HG03354 (cell line): Measurements from ENCODE around the gene TBXAS1.
A peak's percentile ranks its signal among the peaks of the same experiment; 100 is the strongest.
"Not testable (repeated sequence)": the region's sequence is repeated elsewhere in the genome, so short reads cannot be mapped to it uniquely, and the experiment has no call there.

Experiments
- ATAC-seq: cut with Tn5 transposase; IDR thresholded peaks from one replicate; pipeline ENCODE4 v1.9.1; 2021; ENCODE audit warnings: mild to moderate bottlenecking; ENCODE audit not compliant: unreplicated experiment, poor library complexity, severe bottlenecking

TBXAS1 gene

GRCh38 chr7:139884441-139884840 is 55.4 kb downstream of the TBXAS1 start:
- no peak for ATAC-seq

- no peak for ATAC-seq
These were observed 56.4 kb downstream of the TBXAS1 start for GRCh38 chr7:139885511-139885910.

GRCh38 chr7:139886206-139886605 is 57.1 kb downstream of the TBXAS1 start:
- ATAC-seq, result no peak

- ATAC-seq, result no peak
These were observed 57.8 kb downstream of the TBXAS1 start for GRCh38 chr7:139886899-139887298.

GRCh38 chr7:139887992-139888481 is 59.0 kb downstream of the TBXAS1 start:
- no peak for ATAC-seq

- ATAC-seq, result no peak
These were observed 60.3 kb downstream of the TBXAS1 start for GRCh38 chr7:139889186-139889871.

- no peak for ATAC-seq
These were observed 64.4 kb downstream of the TBXAS1 start for GRCh38 chr7:139893461-139893860.

GRCh38 chr7:139893999-139894398 is 64.9 kb downstream of the TBXAS1 start:
- ATAC-seq, result peak; percentile 59

- ATAC-seq, result no peak
These were observed 66.2 kb downstream of the TBXAS1 start for GRCh38 chr7:139895141-139895829.

GRCh38 chr7:139896288-139896687 is 67.2 kb downstream of the TBXAS1 start:
- ATAC-seq, result no peak

GRCh38 chr7:139896831-139897230 is 67.8 kb downstream of the TBXAS1 start:
- ATAC-seq, result no peak

- ATAC-seq, result no peak
These were observed 68.5 kb downstream of the TBXAS1 start for GRCh38 chr7:139897422-139898090.

- ATAC-seq, result no peak
These were observed 69.4 kb downstream of the TBXAS1 start for GRCh38 chr7:139898483-139898882.

GRCh38 chr7:139899328-139899955 is 70.4 kb downstream of the TBXAS1 start:
- ATAC-seq, result no peak

- ATAC-seq, result no peak
These were observed 71.3 kb downstream of the TBXAS1 start for GRCh38 chr7:139900326-139900725.

GRCh38 chr7:139901056-139901795 is 72.2 kb downstream of the TBXAS1 start:
- ATAC-seq, result no peak

GRCh38 chr7:139901901-139902300 is 72.8 kb downstream of the TBXAS1 start:
- ATAC-seq, result no peak

- ATAC-seq, result no peak
These were observed 73.5 kb downstream of the TBXAS1 start for GRCh38 chr7:139902436-139903102.

- ATAC-seq, result not testable (repeated sequence)
These were observed 74.0 kb downstream of the TBXAS1 start for GRCh38 chr7:139903103-139903477.
